Neural crest cell (in vitro differentiated cells): ENCODE results near the gene BAIAP2L2. TPM values are rescaled to one million over a fixed set of nuclear protein-coding genes. Genes with fewer than 3 reads are reported as not detected.

Source experiments
- DNase-seq: peaks from one replicate; pipeline ENCODE4 v3.0.0; 2021; ENCODE audit warnings: low read depth, mixed read lengths, low spot score
- H3K27ac Mint-ChIP-seq: one replicate; pipeline ENCODE4 v1.8.0; 2021; ENCODE audit warnings: mild to moderate bottlenecking, mixed read lengths; ENCODE audit not compliant: unreplicated experiment
- H3K27me3 Mint-ChIP-seq: 2 replicates; pipeline ENCODE4 v1.8.0; 2021; ENCODE audit warnings: low read depth, mild to moderate bottlenecking, mixed read lengths
- H3K36me3 Mint-ChIP-seq: 2 replicates; pipeline ENCODE4 v1.8.0; 2021; ENCODE audit warnings: low read depth, mild to moderate bottlenecking, mixed read lengths
- H3K4me1 Mint-ChIP-seq: 2 replicates; pipeline ENCODE4 v1.8.0; 2021; ENCODE audit warnings: mixed read lengths
- H3K4me3 Mint-ChIP-seq: one replicate; pipeline ENCODE4 v1.8.0; 2021; ENCODE audit warnings: mild to moderate bottlenecking, mixed read lengths
- H3K9me3 Mint-ChIP-seq: 2 replicates; pipeline ENCODE4 v1.8.0; 2021; ENCODE audit warnings: mixed read lengths
- total RNA-seq: library from RNA; stranded (reverse); gene quantifications from 2 replicates; pipeline ENCODE4 v1.2.1, GENCODE V29; 2021
- TF ChIP-seq, protein P1 (sequence below): fragments of 200-600 bp; sonication (generic); conservative IDR thresholded peaks from 2 replicates; pipeline ENCODE4 v1.5.0; 2021; ENCODE audit warnings: antibody characterized with exemption, mild to moderate bottlenecking

BAIAP2L2 gene
- total RNA-seq, 1 donor from 2014 or later: 0.51 TPM

- Mint-ChIP-seq H3K9me3 (no peaks in the 10 kb centered on the region), H3K27me3 (no peaks in the 10 kb centered on the region), H3K4me1 (peaks cover 24% of the 10 kb centered on the region), H3K4me3 (peak within 1 kb of the TSS; percentile 94), H3K36me3 (peaks cover 2% of the 10 kb centered on the region), H3K27ac (peak within 1 kb of the TSS; percentile 98)
- DNase-seq: peak; percentile 74
- TF ChIP-seq, protein P1, sequence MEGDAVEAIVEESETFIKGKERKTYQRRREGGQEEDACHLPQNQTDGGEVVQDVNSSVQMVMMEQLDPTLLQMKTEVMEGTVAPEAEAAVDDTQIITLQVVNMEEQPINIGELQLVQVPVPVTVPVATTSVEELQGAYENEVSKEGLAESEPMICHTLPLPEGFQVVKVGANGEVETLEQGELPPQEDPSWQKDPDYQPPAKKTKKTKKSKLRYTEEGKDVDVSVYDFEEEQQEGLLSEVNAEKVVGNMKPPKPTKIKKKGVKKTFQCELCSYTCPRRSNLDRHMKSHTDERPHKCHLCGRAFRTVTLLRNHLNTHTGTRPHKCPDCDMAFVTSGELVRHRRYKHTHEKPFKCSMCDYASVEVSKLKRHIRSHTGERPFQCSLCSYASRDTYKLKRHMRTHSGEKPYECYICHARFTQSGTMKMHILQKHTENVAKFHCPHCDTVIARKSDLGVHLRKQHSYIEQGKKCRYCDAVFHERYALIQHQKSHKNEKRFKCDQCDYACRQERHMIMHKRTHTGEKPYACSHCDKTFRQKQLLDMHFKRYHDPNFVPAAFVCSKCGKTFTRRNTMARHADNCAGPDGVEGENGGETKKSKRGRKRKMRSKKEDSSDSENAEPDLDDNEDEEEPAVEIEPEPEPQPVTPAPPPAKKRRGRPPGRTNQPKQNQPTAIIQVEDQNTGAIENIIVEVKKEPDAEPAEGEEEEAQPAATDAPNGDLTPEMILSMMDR: no peak
These were observed 53.3 kb downstream of the BAIAP2L2 start, which contains the start of gene PICK1 for GRCh38 chr22:38056969-38057891. Gene PICK1 (plus strand): TSS chr22:38057404. CDS start chr22:38057810, 406 bp downstream.

- Mint-ChIP-seq H3K4me3 (peak overlapping the region; percentile 46), H3K9me3 (no peaks in the 10 kb centered on the region), H3K36me3 (no peaks in the 10 kb centered on the region), H3K4me1 (peaks cover 50% of the 10 kb centered on the region), H3K27ac (peak overlapping the region; percentile 54), H3K27me3 (no peaks in the 10 kb centered on the region)
- peak; percentile 82 for DNase-seq
- TF ChIP-seq, protein P1: peak; percentile 96
These were observed 58.3 kb downstream of the BAIAP2L2 start for GRCh38 chr22:38051900-38052862.

DNA sequence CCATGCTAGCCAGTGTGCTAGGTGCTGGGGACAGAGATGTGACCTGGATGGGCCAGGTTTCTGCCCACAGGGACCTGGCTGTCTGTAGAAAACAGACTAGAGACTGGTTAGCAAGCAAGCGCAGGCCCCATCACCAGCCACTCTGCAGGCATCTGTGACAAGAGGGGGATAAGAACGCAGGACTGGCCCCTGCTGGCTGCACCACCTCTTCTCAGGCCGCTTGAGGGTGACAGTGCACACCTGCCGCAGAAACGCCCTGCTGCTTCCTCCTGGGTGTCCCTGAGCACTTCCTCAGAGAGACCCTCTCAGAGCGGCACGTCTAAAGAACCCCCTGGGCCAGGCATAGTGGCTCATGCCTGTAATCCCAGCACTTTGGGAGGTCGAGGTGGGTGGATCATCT is 59.2 kb downstream of the BAIAP2L2 start:
- Mint-ChIP-seq H3K4me3 (peak overlapping the region; percentile 55), H3K4me1 (peaks cover 53% of the 10 kb centered on the region), H3K9me3 (no peaks in the 10 kb centered on the region), H3K36me3 (no peaks in the 10 kb centered on the region), H3K27me3 (no peaks in the 10 kb centered on the region), H3K27ac (peak overlapping the region; percentile 73)
- no peak for DNase-seq
- TF ChIP-seq, protein P1: no peak

DNA sequence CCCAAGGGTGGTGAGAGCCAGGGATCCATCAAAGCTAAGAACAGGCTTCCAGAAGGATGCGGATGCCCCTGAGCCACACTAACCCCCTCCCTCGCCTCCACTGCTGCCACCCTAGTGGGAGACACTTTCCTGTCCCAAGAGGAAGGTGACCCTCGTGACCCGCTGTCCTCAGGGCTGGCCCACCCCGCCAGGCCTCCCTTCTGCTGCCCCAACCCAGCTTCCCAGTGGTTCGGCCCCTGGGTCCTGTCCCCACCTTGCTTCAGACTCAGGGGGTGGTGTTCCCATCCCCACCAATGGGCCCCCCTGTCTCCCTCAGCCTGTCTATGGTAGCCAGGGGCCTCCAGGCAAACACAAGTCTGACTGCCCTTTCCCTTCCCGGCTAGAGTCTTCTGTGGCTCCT is 59.8 kb downstream of the BAIAP2L2 start:
- Mint-ChIP-seq H3K9me3 (no peaks in the 10 kb centered on the region), H3K4me1 (peaks cover 57% of the 10 kb centered on the region), H3K4me3 (peak overlapping the region; percentile 55), H3K27ac (peak overlapping the region; percentile 73), H3K36me3 (no peaks in the 10 kb centered on the region), H3K27me3 (no peaks in the 10 kb centered on the region)
- DNase-seq: no peak
- TF ChIP-seq, protein P1: no peak
